ENCODE results near the gene POC1B.

- no peak for TF ChIP-seq CTCF (IDR thresholded peaks at IDR 0.05 in 4 of 5, conservative IDR thresholded peaks at IDR 0.05 in 1 of 5)
- no peak for TF ChIP-seq POLR2A (IDR thresholded peaks at IDR 0.05)
Measured at GRCh38 chr12:89389755-89390661, 135.8 kb downstream of the POC1B start.
